Osteoblast (primary cell): ENCODE measurements around the gene IFIT3. TPM values are rescaled to one million over a fixed set of nuclear protein-coding genes. Genes with fewer than 3 reads are reported as not detected.

ENCODE experiments used
- DNase-seq: peaks from one replicate; pipeline ENCODE4 v3.0.0; 2011; ENCODE audit warnings: low spot score, mixed read lengths; ENCODE audit not compliant: insufficient read length; ENCODE audit errors: missing footprints
- H2AFZ ChIP-seq: 2 replicates; pipeline ENCODE4 v1.6.0; 2011; ENCODE audit warnings: mild to moderate bottlenecking, low read length
- H3K27ac ChIP-seq: 2 replicates; pipeline ENCODE4 v1.5.1; 2011; ENCODE audit warnings: mild to moderate bottlenecking, low read depth, low read length, moderate library complexity
- H3K27me3 ChIP-seq: 2 replicates; pipeline ENCODE4 v1.6.0; 2012; ENCODE audit warnings: mild to moderate bottlenecking, control low read depth, inconsistent platforms, low read length, moderate library complexity; ENCODE audit not compliant: insufficient read depth
- H3K36me3 ChIP-seq: 2 replicates; pipeline ENCODE4 v1.5.1; 2011; ENCODE audit warnings: mild to moderate bottlenecking, low read length, control low read depth, moderate library complexity; ENCODE audit not compliant: insufficient read depth
- H3K4me1 ChIP-seq: 2 replicates; pipeline ENCODE4 v1.5.1; 2011; ENCODE audit warnings: mild to moderate bottlenecking, low read length, control low read depth, moderate library complexity; ENCODE audit not compliant: insufficient read depth
- H3K4me2 ChIP-seq: 2 replicates; pipeline ENCODE4 v1.6.0; 2011; ENCODE audit warnings: mild to moderate bottlenecking, low read length; ENCODE audit not compliant: insufficient read depth
- H3K4me3 ChIP-seq: fragments of 200-600 bp; sonication (generic); 3 replicates; pipeline ENCODE4 v1.5.1; 2012; ENCODE audit warnings: mild to moderate bottlenecking, low read length, inconsistent platforms; ENCODE audit not compliant: insufficient read depth
- H3K79me2 ChIP-seq: 2 replicates; pipeline ENCODE4 v1.6.0; 2012; ENCODE audit warnings: mild to moderate bottlenecking, low read length, control low read depth, inconsistent platforms; ENCODE audit not compliant: insufficient read depth
- H3K9me3 ChIP-seq: 2 replicates; pipeline ENCODE4 v1.5.1; 2011; ENCODE audit warnings: low read depth, low read length, control low read depth
- H4K20me1 ChIP-seq: 2 replicates; pipeline ENCODE4 v1.6.0; 2012; ENCODE audit warnings: mild to moderate bottlenecking, low read length, control low read depth; ENCODE audit not compliant: insufficient read depth
- total RNA-seq: library from RNA; depleted of rRNA; stranded (reverse); fragments of >200 nt; gene quantifications from 2 replicates; pipeline ENCODE4 v1.2.3, GENCODE V29; 2012
- TF ChIP-seq, protein P1 (sequence below): IDR thresholded peaks from 2 replicates; pipeline ENCODE4 v1.5.1; 2011; ENCODE audit warnings: mild to moderate bottlenecking, low read depth, low read length, moderate library complexity; ENCODE audit errors: extremely low read depth

Gene IFIT3
- total RNA-seq, 1 donor, result 43.8 TPM

DNA sequence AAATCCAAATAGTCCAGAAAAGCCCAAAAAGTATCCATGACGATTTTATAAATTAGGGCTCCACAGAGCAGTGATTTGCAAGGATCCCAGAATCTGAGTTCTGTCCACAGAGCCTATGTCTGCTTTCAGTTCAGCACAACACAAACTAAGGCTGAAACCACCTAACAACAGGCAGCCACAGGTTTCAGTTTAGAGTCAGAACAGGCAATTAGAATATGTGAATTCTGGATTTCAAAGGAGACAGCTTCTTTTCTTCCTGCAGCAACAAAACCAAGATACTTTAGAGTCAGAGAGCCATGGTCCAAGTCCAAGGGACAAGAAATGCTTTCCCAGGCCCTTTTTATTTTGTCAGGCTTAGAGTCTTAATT, 23.6 kb downstream of the IFIT3 start:
- Histone ChIP-seq H3K4me1 (peaks cover 64% of the 10 kb centered on the region), H3K27ac (peak overlapping the region; percentile 99), H2AFZ (peak overlapping the region; percentile 76), H3K4me3 (peak overlapping the region; percentile 55), H3K27me3 (no peaks in the 10 kb centered on the region), H3K79me2 (no peaks in the 10 kb centered on the region), H3K4me2 (peak overlapping the region; percentile 80), H4K20me1 (no peaks in the 10 kb centered on the region), H3K9me3 (no peaks in the 10 kb centered on the region), H3K36me3 (no peaks in the 10 kb centered on the region)
- TF ChIP-seq, protein P1, sequence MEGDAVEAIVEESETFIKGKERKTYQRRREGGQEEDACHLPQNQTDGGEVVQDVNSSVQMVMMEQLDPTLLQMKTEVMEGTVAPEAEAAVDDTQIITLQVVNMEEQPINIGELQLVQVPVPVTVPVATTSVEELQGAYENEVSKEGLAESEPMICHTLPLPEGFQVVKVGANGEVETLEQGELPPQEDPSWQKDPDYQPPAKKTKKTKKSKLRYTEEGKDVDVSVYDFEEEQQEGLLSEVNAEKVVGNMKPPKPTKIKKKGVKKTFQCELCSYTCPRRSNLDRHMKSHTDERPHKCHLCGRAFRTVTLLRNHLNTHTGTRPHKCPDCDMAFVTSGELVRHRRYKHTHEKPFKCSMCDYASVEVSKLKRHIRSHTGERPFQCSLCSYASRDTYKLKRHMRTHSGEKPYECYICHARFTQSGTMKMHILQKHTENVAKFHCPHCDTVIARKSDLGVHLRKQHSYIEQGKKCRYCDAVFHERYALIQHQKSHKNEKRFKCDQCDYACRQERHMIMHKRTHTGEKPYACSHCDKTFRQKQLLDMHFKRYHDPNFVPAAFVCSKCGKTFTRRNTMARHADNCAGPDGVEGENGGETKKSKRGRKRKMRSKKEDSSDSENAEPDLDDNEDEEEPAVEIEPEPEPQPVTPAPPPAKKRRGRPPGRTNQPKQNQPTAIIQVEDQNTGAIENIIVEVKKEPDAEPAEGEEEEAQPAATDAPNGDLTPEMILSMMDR, result no peak
- DNase-seq, result no peak

DNA sequence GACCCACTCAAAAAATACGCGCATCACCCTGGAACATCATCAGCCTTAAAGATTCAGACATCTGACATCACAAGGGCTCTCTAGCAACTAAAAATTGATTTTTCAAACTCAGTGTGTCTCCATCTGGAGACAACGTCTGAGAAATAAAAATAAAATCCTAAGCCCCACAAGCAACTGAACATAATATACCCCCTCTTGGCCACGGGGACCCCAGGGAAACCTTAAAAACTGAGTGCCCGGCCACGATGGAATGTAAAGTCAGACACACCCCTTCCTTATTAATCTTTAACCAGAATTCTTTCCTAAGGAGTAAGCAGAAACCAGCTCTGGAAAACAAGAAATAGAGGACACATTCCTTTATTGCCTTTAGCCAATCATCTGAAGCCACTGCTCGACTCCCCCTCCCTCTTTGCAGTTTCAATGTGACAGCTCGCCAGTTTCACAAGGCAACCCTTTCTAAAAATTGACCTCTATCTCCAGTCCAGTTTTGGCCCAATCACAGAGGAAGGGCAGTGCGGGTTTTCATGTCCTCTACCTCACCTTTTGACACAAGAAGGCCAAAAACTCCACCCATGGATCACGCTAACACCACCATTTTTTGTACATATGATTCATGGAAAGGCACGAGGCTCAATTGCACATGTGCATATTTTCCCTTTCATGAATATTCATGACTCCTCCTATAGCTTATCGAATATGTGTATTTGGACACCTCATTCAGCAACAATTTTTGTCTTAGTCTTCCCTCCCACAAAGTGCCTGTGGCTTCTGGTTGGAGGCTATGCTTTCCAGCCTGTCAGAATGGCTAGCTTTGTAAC, 24.2 kb downstream of the IFIT3 start:
- Histone ChIP-seq H3K27me3 (no peaks in the 10 kb centered on the region), H2AFZ (peak overlapping the region; percentile 76), H3K4me3 (peak overlapping the region; percentile 55), H3K27ac (peak overlapping the region; percentile 99), H3K36me3 (no peaks in the 10 kb centered on the region), H4K20me1 (no peaks in the 10 kb centered on the region), H3K4me2 (peak overlapping the region; percentile 80), H3K9me3 (no peaks in the 10 kb centered on the region), H3K79me2 (no peaks in the 10 kb centered on the region), H3K4me1 (peaks cover 64% of the 10 kb centered on the region)
- TF ChIP-seq, protein P1, result no peak
- DNase-seq, result no peak

DNA sequence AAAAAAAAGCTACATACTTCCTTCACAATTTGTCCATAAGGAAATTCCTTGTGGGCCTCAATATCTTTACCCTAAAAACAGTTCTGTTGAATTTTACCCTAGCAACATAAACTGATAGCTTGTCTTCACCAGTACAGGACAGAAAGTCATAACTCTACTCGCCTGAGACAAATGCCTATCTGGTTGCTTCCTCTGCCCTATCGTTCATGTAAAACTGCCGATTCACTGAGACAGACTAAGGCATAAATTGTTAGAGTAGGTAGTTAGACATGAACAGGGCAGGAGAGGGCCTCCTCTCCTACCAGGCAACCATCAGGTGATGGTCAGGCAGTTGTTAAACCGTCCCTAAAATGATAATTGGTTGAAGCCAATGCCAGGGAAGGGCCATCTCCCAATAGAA, 25.0 kb downstream of the IFIT3 start:
- H3K4me3 ChIP-seq, result no peak overlapping the region
- no peaks in the 10 kb centered on the region for H3K27me3 ChIP-seq
- peaks cover 63% of the 10 kb centered on the region for H3K4me1 ChIP-seq
- H3K9me3 ChIP-seq, result no peaks in the 10 kb centered on the region
- no peaks in the 10 kb centered on the region for H3K79me2 ChIP-seq
- TF ChIP-seq, protein P1, result no peak
- no peaks in the 10 kb centered on the region for H3K36me3 ChIP-seq
- H3K27ac ChIP-seq, result peak overlapping the region; percentile 99
- DNase-seq, result no peak
- no peaks in the 10 kb centered on the region for H4K20me1 ChIP-seq
- H3K4me2 ChIP-seq, result peak overlapping the region; percentile 80
- H2AFZ ChIP-seq, result peak overlapping the region; percentile 65

DNA sequence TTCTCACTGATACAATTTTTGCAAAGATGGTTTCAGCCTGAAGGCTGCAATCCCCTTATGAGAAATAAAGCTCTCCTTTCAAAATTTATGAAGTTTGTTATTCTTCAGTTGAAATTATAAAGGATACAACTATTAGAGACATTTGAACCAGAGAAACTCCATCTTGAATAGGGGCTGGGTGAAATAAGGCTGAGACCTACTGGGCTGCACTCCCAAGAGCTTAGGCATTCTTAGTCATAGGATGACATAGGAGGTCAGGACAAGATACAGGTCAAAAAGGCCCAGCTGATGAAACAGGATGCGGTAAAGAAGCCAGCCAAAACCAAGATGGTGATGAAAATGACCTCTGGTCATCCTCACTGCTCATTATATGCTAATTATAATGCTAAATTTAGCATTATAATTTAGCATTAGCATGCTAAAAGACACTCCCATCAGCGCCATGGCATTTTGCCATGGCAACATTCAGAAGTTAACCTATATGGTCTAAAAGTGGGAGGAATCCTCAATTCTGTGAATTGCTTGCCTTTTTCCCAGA, 27.7 kb downstream of the IFIT3 start:
- Histone ChIP-seq H3K36me3 (no peaks in the 10 kb centered on the region), H3K27me3 (no peaks in the 10 kb centered on the region), H3K9me3 (no peaks in the 10 kb centered on the region), H3K4me3 (no peak overlapping the region), H2AFZ (peak overlapping the region; percentile 15), H3K27ac (peak overlapping the region; percentile 82), H4K20me1 (no peaks in the 10 kb centered on the region), H3K4me1 (peaks cover 54% of the 10 kb centered on the region), H3K79me2 (no peaks in the 10 kb centered on the region), H3K4me2 (no peak overlapping the region)
- no peak for DNase-seq
- TF ChIP-seq, protein P1, result no peak
